Panc1 (cell line): ENCODE measurements around the gene MCRIP2. TPM values are rescaled to one million over a fixed set of nuclear protein-coding genes. Genes with fewer than 3 reads are reported as not detected.
A peak's percentile ranks its signal among the peaks of the same experiment; 100 is the strongest.

ENCODE experiments used
- ATAC-seq: fragments of 200-7000 bp; cut with Tn5 transposase; 2 replicates; pipeline ENCODE4 v1.9.1; 2020; ENCODE audit warnings: mild to moderate bottlenecking, moderate library complexity
- BruUV-seq: library from RNA; stranded (reverse); fragments of 400-500 nt; replicated peaks from 2 replicates; lab custom pipeline; 2021; lab: Mats Ljungman, UMichigan
- CTCF ChIA-PET: fragments of 300-600 bp; sonication (Branson Sonifier 250); formaldehyde crosslinking; loops from one replicate; lab custom pipeline; 2022; ENCODE audit warnings: antibody characterized with exemption; lab: Charles Lee
- POLR2A ChIA-PET: fragments of 300-600 bp; sonication (Branson Sonifier 250); formaldehyde crosslinking; loops from one replicate; lab custom pipeline; 2022; ENCODE audit warnings: antibody characterized with exemption; lab: Charles Lee
- DNase-seq: peaks from one replicate; pipeline ENCODE4 v3.0.0-alpha.2; 2010; ENCODE audit warnings: low read depth, low spot score
- H3K27ac ChIP-seq: 2 replicates; pipeline ENCODE4 v1.5.1; 2011; ENCODE audit warnings: mild to moderate bottlenecking, low read length, inconsistent platforms
- H3K27me3 ChIP-seq: fragments of 200-500 bp; sonication (Bioruptor generic); 2 replicates; pipeline ENCODE4 v1.6.0; 2014; ENCODE audit warnings: low read length, inconsistent platforms; ENCODE audit not compliant: control insufficient read depth, insufficient read depth
- H3K36me3 ChIP-seq: fragments of 200-500 bp; sonication (Bioruptor generic); 2 replicates; pipeline ENCODE4 v1.5.1; 2014; ENCODE audit warnings: inconsistent platforms, mild to moderate bottlenecking, low read length, moderate library complexity; ENCODE audit not compliant: control insufficient read depth, insufficient read depth
- H3K4me1 ChIP-seq: 2 replicates; pipeline ENCODE4 v1.5.1; 2011; ENCODE audit warnings: inconsistent platforms, mild to moderate bottlenecking, low read length, moderate library complexity; ENCODE audit not compliant: control insufficient read depth, insufficient read depth
- H3K4me3 ChIP-seq, 2 experiments: 2 replicates each; pipeline ENCODE4 v1.5.1; 2011 to 2012; ENCODE audit warnings: low read depth in 2 of 2, low read length in 2 of 2, mild to moderate bottlenecking in 2 of 2, inconsistent platforms in 1 of 2, moderate library complexity in 1 of 2
- H3K9me3 ChIP-seq: fragments of 200-500 bp; sonication (Bioruptor generic); 2 replicates; pipeline ENCODE4 v1.5.1; 2014; ENCODE audit warnings: low read depth, mild to moderate bottlenecking, inconsistent platforms, low read length, moderate library complexity; ENCODE audit not compliant: control insufficient read depth, insufficient read depth
- POLR2AphosphoS5 ChIP-seq: IDR thresholded peaks from 2 replicates; pipeline ENCODE4 v1.6.1; 2012; ENCODE audit warnings: mild to moderate bottlenecking, low read depth, low read length, moderate library complexity
- SIN3A ChIP-seq: IDR thresholded peaks from 2 replicates; pipeline ENCODE4 v1.6.1; 2012; ENCODE audit warnings: low read depth, mild to moderate bottlenecking, low read length, moderate library complexity, borderline replicate concordance; ENCODE audit not compliant: insufficient read depth
- TCF7L2 ChIP-seq: IDR thresholded peaks from 2 replicates; pipeline ENCODE4 v1.6.1; 2011; ENCODE audit warnings: mild to moderate bottlenecking, low read depth, low read length, inconsistent platforms
- in situ Hi-C: cut with HindIII; loops from 2 replicates; pipeline ENCODE4 v1.10.0; 2016; ENCODE audit warnings: low sequenced_read_pairs, low pct_unique_long_range_greater_than_20kb
- intact Hi-C: fragments of 100-400 bp; cut with micrococcal nuclease; formaldehyde crosslinking; loops from one replicate; pipeline ENCODE4 v1.10.0; 2022; ENCODE audit not compliant: unreplicated experiment
- total RNA-seq: library from RNA; stranded (reverse); gene quantifications from one replicate; pipeline ENCODE4 v1.2.1, GENCODE V29; 2021; ENCODE audit not compliant: unreplicated experiment
- TF ChIP-seq, protein P1 (sequence below): fragments of 450-650 bp; IDR thresholded peaks from 2 replicates; pipeline ENCODE4 v1.5.1; 2017; ENCODE audit warnings: mild to moderate bottlenecking
- TF ChIP-seq, protein P2 (sequence below), 2 experiments: IDR thresholded peaks; 2 replicates each; pipeline ENCODE4 v1.6.1; 2011 to 2012; ENCODE audit warnings: low read depth in 2 of 2, control low read depth in 1 of 2, low read length in 1 of 2, mild to moderate bottlenecking in 1 of 2, moderate library complexity in 1 of 2; ENCODE audit not compliant: insufficient read depth in 1 of 2

The MCRIP2 gene
- total RNA-seq, 1 experiment from 2014 or later: 91.6 TPM

DNA sequence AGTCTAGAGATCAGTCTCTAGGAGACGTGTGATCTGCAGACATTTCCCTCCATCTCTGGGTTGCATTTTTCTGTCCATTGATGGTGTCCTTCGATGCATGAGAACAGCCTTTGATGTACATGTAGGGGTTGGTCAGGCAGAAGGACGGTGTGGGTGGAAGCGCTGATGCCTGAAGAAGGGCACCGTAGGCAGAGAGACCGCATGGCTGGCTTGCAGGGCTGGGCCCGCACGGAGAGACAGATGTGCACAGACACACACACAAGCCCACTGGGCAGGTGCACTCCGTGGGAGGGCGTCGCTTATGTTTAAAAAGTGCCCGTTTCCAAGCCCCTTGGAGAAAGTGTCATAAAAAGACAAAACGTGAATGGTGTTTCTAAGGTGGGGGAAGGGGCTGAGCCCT lies 26.5 kb upstream of the MCRIP2 start:
- no peaks in the 10 kb centered on the region for H3K4me1 ChIP-seq
- ChIA-PET CTCF (no interaction called here), POLR2A (no interaction called here)
- no peak overlapping the region for H3K4me3 ChIP-seq
- DNase-seq (no peak), ATAC-seq (no peak)
- H3K27ac ChIP-seq: no peak overlapping the region
- in situ Hi-C loops (no loop called here), intact Hi-C loops (no loop called here)
- TSS peak; percentile 68 for BruUV-seq
- H3K9me3 ChIP-seq: no peaks in the 10 kb centered on the region
- TF ChIP-seq SIN3A (no peak), TCF7L2 (no peak), POLR2AphosphoS5 (no peak)
- TF ChIP-seq, protein P1, sequence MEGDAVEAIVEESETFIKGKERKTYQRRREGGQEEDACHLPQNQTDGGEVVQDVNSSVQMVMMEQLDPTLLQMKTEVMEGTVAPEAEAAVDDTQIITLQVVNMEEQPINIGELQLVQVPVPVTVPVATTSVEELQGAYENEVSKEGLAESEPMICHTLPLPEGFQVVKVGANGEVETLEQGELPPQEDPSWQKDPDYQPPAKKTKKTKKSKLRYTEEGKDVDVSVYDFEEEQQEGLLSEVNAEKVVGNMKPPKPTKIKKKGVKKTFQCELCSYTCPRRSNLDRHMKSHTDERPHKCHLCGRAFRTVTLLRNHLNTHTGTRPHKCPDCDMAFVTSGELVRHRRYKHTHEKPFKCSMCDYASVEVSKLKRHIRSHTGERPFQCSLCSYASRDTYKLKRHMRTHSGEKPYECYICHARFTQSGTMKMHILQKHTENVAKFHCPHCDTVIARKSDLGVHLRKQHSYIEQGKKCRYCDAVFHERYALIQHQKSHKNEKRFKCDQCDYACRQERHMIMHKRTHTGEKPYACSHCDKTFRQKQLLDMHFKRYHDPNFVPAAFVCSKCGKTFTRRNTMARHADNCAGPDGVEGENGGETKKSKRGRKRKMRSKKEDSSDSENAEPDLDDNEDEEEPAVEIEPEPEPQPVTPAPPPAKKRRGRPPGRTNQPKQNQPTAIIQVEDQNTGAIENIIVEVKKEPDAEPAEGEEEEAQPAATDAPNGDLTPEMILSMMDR: no peak
- TF ChIP-seq, protein P2, sequence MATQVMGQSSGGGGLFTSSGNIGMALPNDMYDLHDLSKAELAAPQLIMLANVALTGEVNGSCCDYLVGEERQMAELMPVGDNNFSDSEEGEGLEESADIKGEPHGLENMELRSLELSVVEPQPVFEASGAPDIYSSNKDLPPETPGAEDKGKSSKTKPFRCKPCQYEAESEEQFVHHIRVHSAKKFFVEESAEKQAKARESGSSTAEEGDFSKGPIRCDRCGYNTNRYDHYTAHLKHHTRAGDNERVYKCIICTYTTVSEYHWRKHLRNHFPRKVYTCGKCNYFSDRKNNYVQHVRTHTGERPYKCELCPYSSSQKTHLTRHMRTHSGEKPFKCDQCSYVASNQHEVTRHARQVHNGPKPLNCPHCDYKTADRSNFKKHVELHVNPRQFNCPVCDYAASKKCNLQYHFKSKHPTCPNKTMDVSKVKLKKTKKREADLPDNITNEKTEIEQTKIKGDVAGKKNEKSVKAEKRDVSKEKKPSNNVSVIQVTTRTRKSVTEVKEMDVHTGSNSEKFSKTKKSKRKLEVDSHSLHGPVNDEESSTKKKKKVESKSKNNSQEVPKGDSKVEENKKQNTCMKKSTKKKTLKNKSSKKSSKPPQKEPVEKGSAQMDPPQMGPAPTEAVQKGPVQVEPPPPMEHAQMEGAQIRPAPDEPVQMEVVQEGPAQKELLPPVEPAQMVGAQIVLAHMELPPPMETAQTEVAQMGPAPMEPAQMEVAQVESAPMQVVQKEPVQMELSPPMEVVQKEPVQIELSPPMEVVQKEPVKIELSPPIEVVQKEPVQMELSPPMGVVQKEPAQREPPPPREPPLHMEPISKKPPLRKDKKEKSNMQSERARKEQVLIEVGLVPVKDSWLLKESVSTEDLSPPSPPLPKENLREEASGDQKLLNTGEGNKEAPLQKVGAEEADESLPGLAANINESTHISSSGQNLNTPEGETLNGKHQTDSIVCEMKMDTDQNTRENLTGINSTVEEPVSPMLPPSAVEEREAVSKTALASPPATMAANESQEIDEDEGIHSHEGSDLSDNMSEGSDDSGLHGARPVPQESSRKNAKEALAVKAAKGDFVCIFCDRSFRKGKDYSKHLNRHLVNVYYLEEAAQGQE (IDR thresholded peaks at IDR 0.05; ENCODE audit: insufficient read depth in 1 of 2, low read depth in 2 of 2, low read length in 1 of 2): no peak
- no peaks in the 10 kb centered on the region for H3K36me3 ChIP-seq
- no peaks in the 10 kb centered on the region for H3K27me3 ChIP-seq

DNA sequence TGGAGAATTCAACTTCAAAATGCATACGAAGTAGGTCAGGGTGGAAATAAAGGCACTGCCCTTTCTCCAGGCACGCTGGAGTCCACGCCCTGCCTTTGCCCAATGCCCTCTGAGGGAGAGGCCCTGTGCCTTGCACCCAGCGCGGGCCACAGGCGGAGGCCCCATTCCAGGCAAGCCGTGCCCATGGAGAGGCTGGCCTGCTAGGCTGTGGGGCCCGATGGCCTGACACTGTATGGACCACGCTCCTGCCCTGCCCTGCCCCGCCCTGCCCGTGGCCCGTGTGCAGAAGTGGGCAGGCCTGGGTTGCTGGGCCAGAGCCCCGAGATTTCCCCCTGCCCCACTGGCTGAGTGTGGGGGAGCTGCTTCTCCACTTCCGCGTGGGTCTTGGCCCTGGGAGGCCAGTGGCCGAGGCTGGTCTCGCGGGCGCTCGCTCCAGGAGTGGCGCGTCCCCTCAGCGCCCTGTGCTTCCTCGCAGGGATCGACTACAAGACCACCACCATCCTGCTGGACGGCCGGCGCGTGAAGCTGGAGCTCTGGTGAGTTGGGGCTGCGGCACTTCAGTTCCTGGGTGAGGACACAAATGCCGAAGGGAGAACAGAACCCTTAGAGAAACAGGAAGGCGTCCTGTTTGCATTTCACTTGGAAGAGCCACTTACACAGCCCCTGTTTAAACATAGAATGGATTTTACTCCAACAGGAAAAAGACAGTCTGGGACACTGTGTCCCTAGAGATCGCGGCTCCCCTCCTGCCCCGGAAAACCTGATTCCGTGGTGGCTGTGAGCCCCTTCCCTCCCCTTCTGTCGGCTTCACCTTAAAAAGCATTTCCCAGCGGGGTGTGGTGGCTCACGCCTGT lies 24.7 kb upstream of the MCRIP2 start:
- Histone ChIP-seq H3K4me1 (peaks cover 12% of the 10 kb centered on the region), H3K36me3 (no peaks in the 10 kb centered on the region), H3K27me3 (no peaks in the 10 kb centered on the region), H3K27ac (no peak overlapping the region), H3K4me3 (no peak overlapping the region), H3K9me3 (no peaks in the 10 kb centered on the region)
- intact Hi-C loops (no loop called here), in situ Hi-C loops (no loop called here)
- DNase-seq: no peak
- ChIA-PET CTCF (no interaction called here), POLR2A (no interaction called here)
- TF ChIP-seq, protein P2 (IDR thresholded peaks at IDR 0.05; ENCODE audit: insufficient read depth in 1 of 2, low read depth in 2 of 2, low read length in 1 of 2): no peak
- TF ChIP-seq, protein P1: no peak
- TF ChIP-seq POLR2AphosphoS5: no peak
- no peak for TF ChIP-seq TCF7L2
- TF ChIP-seq SIN3A: no peak
- no TSS peak for BruUV-seq
- ATAC-seq: no peak
